SH-SY5Y (cell line): ENCODE results near the gene GPR18.

Source experiments
- GATA2 ChIP-seq: IDR thresholded peaks from 2 replicates; pipeline ENCODE4 v1.6.1; 2011; ENCODE audit warnings: mild to moderate bottlenecking, low read depth, low read length
- GATA3 ChIP-seq: IDR thresholded peaks from 2 replicates; pipeline ENCODE4 v1.6.1; 2011; ENCODE audit warnings: low read depth, mild to moderate bottlenecking, low read length, moderate library complexity

The GPR18 gene

GRCh38 chr13:99250982-99251825, 7.0 kb downstream of the GPR18 start:
- TF ChIP-seq GATA3 (no peak), GATA2 (no peak)

DNA sequence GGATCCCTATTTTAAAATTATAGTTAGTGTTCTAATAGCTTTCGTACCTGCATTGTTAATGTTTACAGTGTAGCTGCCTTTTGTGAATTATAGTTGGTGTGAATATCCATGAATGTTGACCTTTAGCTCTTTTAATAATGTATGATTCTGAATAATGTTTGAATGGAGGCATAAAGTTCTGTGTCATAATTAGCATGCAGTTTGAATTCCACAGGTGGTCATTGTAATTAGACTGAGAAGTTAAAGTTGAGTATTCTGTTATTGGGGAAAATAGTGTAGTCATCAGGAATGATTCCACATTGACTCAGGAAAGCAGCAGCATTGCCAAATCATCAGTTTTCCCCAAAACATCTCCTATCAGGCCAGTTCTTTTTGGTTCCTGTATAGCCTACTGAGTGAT, 12.1 kb downstream of the GPR18 start:
- TF ChIP-seq GATA3, result no peak
- TF ChIP-seq GATA2, result no peak

- TF ChIP-seq GATA3 (no peak), GATA2 (no peak)
Measured at GRCh38 chr13:99237981-99238662, 20.1 kb downstream of the GPR18 start.

- TF ChIP-seq GATA2 (no peak), GATA3 (no peak)
Measured at GRCh38 chr13:99231721-99232120, 26.5 kb downstream of the GPR18 start.

DNA sequence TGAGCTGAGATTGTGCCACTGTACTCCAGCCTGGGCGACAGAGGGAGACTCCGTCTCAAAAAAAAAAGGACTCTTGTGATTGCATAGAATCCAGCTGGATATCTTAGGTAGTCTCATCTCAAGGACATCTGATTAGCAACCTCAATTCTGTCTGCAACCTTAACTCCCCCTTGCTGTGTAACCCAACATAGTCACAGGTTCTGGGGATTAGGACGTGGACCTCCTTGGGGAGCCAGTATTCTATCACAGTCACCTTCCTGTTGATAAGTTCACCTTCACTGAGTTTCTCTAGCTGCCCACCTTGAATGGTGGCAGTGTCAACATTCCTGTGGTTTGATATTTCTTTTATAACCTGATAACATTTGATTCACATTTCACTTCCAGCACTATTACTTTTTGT, 27.2 kb downstream of the GPR18 start:
- TF ChIP-seq GATA3, result no peak
- TF ChIP-seq GATA2, result no peak

- TF ChIP-seq GATA3, result no peak
- no peak for TF ChIP-seq GATA2
Measured at GRCh38 chr13:99228737-99229691, 29.2 kb downstream of the GPR18 start.

- TF ChIP-seq GATA2, result no peak
- no peak for TF ChIP-seq GATA3
Measured at GRCh38 chr13:99227909-99228688, 30.1 kb downstream of the GPR18 start.

- TF ChIP-seq GATA2, result no peak
- no peak for TF ChIP-seq GATA3
Measured at GRCh38 chr13:99227331-99227900, 30.8 kb downstream of the GPR18 start.

DNA sequence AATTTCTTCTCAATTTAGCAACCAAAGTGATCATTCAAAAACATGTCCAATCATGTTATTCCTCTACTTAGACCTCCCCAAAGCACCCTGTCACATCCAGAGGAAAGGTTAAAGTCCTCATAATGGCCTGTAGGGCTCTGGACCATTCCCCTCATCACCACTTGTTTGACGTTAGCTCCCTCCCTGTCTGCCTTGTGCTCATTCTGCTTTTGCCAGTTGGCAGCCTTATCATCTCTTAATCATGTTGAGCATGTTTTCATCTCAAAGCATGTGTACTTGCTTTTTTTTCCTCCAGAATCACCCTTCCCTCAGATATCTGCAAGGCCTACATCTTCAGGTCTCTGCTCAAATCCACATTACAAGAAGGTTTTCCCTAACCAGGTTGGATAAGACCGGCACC, 31.7 kb downstream of the GPR18 start:
- TF ChIP-seq GATA2 (no peak), GATA3 (no peak)

- TF ChIP-seq GATA3 (no peak), GATA2 (no peak)
Measured at GRCh38 chr13:99225078-99225477, 33.1 kb downstream of the GPR18 start.

DNA sequence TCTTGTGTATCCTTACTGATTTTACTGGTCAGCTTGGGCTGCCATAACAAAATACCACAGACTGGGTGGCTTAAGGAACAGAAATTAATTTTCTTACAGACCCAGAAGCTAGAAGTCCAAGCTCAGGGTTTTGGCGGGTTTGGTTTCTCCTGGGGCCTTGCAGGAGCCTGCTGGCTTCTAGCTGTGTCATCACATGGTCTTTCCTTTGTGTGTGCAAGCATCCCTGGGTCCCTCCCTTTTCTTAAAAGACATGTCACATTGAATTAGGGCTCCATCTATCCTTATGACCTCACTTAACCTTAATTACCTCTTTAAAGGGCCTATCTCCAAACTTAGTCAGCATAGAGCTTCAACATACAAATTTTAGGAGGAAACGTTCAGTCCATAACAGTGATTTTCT, 34.2 kb downstream of the GPR18 start:
- TF ChIP-seq GATA3, result no peak
- TF ChIP-seq GATA2, result no peak

DNA sequence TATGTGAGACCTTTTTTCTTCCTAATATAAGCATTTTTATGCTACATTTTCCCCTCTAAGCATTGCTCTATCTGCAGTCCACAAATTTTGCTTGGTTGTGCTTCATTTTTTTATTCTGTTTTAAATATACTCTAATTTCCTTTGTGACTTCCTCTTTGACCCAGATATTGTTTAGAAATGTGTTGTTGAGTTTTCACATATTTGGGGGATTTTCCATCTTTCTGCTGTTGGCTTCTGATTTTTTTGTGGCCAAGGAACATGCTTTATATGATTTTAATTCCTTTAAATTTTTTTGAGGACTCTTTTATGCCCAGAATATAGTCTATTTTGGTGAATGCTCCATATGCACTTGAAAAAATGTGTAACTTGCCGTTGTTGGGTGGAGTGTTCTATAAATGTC, 34.6 kb downstream of the GPR18 start:
- TF ChIP-seq GATA3, result no peak
- no peak for TF ChIP-seq GATA2
